Right lobe of liver (tissue), 4 donors: Measurements from ENCODE around the gene TEDC1.
A peak's percentile ranks its signal among the peaks of the same experiment; 100 is the strongest.

Experiments
- POLR2A ChIP-seq: fragments of 450-650 bp; IDR thresholded peaks from one replicate; pipeline ENCODE4 v1.6.1; 2017; ENCODE audit warnings: antibody characterized with exemption, mild to moderate bottlenecking
- TF ChIP-seq, protein P1 (sequence below), 4 donors: fragments of 200-600 bp in 3 of 4; fragments of 450-650 bp in 1 of 4; IDR thresholded peaks; one replicate each; pipeline versions ENCODE4 v1.5.1 to v1.8.0; 2016 to 2022; ENCODE audit warnings: antibody characterized with exemption in 4 of 4, mild to moderate bottlenecking in 2 of 4
- donor health status: DM: no; HTN: no; CAD: no.
- donor health status: DM: no; HTN: no; CAD: no.
- donor health status: DM: no; HTN: yes; CAD: no.

DNA sequence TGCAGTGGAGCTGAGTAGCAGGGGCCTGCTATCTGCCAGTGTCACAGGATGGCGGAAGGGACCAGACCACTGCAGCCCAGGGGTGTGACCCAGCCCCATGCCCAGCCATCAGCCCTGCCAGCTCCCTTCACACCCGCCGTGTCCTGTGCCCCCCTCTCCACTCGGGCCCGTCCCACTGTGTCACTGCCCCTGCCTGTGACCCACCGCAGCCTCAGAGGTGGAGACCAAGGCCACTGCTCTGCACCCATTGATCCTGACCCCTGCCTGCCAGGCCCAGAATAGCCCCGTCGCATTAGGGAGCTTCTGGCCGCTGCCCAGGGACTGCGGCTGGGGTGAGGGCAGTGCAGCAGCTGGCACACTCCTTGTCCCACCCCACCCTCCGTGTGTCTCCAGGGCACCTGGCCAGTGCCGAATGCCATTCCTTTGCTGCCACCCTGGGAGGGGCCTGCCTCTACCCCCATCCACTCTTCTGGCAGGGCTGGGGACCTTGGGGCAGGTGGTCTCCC, 18.5 kb upstream of the TEDC1 start:
- TF ChIP-seq POLR2A: no peak
- TF ChIP-seq, protein P1, sequence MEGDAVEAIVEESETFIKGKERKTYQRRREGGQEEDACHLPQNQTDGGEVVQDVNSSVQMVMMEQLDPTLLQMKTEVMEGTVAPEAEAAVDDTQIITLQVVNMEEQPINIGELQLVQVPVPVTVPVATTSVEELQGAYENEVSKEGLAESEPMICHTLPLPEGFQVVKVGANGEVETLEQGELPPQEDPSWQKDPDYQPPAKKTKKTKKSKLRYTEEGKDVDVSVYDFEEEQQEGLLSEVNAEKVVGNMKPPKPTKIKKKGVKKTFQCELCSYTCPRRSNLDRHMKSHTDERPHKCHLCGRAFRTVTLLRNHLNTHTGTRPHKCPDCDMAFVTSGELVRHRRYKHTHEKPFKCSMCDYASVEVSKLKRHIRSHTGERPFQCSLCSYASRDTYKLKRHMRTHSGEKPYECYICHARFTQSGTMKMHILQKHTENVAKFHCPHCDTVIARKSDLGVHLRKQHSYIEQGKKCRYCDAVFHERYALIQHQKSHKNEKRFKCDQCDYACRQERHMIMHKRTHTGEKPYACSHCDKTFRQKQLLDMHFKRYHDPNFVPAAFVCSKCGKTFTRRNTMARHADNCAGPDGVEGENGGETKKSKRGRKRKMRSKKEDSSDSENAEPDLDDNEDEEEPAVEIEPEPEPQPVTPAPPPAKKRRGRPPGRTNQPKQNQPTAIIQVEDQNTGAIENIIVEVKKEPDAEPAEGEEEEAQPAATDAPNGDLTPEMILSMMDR (IDR thresholded peaks at IDR 0.05): peak in 2 of 4 donors; percentile 11 to 15
